ACC112 (cell line): Measurements from ENCODE around the gene EVA1C.
"Not testable (repeated sequence)": the region's sequence is repeated elsewhere in the genome, so short reads cannot be mapped to it uniquely, and the experiment has no call there.

Experiments used
- H2AFZ ChIP-seq: fragments of 200-600 bp; sonication (generic); one replicate; pipeline ENCODE4 v1.6.0; 2017; ENCODE audit warnings: antibody characterized with exemption, low read length; ENCODE audit not compliant: unreplicated experiment
- H3K27ac ChIP-seq: fragments of 200-600 bp; sonication (generic); 2 replicates; pipeline ENCODE4 v1.5.1; 2014; ENCODE audit warnings: low read depth, mild to moderate bottlenecking, antibody characterized with exemption, low read length, moderate library complexity
- H3K27me3 ChIP-seq: fragments of 200-600 bp; sonication (generic); 2 replicates; pipeline ENCODE4 v1.6.1; 2014; ENCODE audit warnings: mild to moderate bottlenecking, antibody characterized with exemption, low read length, moderate library complexity, mixed read lengths; ENCODE audit not compliant: insufficient read depth
- H3K36me3 ChIP-seq: fragments of 200-600 bp; sonication (generic); 2 replicates; pipeline ENCODE4 v1.6.1; 2016; ENCODE audit warnings: mild to moderate bottlenecking, antibody characterized with exemption, low read length, moderate library complexity, mixed read lengths; ENCODE audit not compliant: insufficient read depth
- H3K4me1 ChIP-seq: fragments of 200-600 bp; sonication (generic); one replicate; pipeline ENCODE4 v1.6.1; 2016; ENCODE audit warnings: low read length, mixed read lengths; ENCODE audit not compliant: insufficient read depth, unreplicated experiment, control insufficient read depth
- H3K4me3 ChIP-seq: fragments of 200-600 bp; sonication (generic); 2 replicates; pipeline ENCODE4 v1.5.1; 2014; ENCODE audit warnings: mild to moderate bottlenecking, low read depth, low read length
- H3K79me2 ChIP-seq: fragments of 200-600 bp; sonication (generic); one replicate; pipeline ENCODE4 v1.6.0; 2016; ENCODE audit warnings: low read length; ENCODE audit not compliant: control insufficient read depth, unreplicated experiment, insufficient read depth

EVA1C gene

DNA sequence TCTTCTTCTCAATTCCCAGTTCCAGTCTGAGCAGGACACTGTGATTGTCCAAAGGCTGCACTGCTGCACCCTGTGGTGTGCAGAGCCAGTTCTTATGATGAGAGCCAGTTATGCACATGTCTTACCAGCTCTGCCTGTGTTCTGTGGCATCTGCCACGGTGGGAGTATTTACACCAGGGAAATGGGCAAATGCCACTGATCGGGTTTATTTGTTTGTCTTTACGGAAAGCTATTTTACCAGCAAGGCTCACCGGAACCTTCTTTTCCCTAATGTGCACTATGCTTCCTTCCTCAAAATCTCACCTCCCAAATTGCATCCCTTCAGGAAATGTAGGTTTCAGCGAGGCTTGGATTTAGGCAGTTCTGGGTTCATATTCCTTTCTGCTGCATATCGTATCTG lies 49.0 kb downstream of the EVA1C start:
- Histone ChIP-seq H3K27ac (0 out of 2 replicates have a peak overlapping the region, but pooled peaks have one; percentile 0), H2AFZ (no peak overlapping the region), H3K36me3 (peaks cover 15% of the 10 kb centered on the region), H3K4me1 (peaks cover 50% of the 10 kb centered on the region), H3K4me3 (no peak overlapping the region), H3K79me2 (peaks cover 19% of the 10 kb centered on the region), H3K27me3 (no peaks in the 10 kb centered on the region)

DNA sequence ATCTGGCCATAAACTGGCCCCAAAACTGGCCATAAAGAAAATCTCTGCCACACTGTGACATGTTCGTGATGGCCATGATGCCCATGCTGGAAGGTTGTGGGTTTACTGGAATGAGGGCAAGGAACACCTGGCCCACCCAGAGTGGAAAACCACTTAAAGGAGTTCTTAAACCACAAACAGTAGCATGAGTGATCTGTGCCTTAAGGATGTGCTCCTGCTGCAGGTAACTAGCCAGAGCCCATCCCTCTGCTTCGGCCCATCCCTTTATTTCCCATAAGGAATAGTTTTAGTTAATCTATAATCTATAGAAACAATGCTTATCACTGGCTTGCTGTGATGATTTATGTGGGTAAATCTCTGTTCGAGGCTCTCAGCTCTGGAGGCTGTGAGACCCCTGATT lies 50.1 kb downstream of the EVA1C start:
- Histone ChIP-seq H3K27ac (peak overlapping the region; percentile 100), H3K36me3 (peaks cover 15% of the 10 kb centered on the region), H3K4me1 (peaks cover 39% of the 10 kb centered on the region)
- H3K79me2 ChIP-seq, H2AFZ ChIP-seq, H3K4me3 ChIP-seq, H3K27me3 ChIP-seq: not testable (repeated sequence)

DNA sequence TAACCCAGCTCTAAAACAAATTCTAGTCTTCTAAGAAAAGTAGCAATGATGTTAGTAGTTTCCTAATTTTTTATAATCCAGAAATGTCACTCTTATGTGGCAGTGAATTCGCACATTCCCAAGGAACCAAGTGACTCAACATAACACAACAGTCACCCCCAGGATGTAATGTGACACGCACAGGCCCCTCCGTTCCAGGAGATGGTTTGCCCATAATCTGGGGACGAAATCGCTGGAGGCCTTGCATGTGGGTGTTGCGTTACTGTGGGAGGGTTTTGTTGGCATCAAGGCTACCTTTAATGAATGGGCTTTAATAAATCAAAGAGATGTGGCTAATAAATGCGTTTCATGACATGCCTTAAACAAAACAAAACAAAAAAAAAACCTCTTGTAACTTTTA lies 50.9 kb downstream of the EVA1C start:
- peak overlapping the region; percentile 100 for H3K27ac ChIP-seq
- peaks cover 3% of the 10 kb centered on the region for H3K79me2 ChIP-seq
- no peak overlapping the region for H3K4me3 ChIP-seq
- H3K27me3 ChIP-seq, result no peaks in the 10 kb centered on the region
- H2AFZ ChIP-seq, result no peak overlapping the region
- peaks cover 33% of the 10 kb centered on the region for H3K4me1 ChIP-seq
- peaks cover 15% of the 10 kb centered on the region for H3K36me3 ChIP-seq

DNA sequence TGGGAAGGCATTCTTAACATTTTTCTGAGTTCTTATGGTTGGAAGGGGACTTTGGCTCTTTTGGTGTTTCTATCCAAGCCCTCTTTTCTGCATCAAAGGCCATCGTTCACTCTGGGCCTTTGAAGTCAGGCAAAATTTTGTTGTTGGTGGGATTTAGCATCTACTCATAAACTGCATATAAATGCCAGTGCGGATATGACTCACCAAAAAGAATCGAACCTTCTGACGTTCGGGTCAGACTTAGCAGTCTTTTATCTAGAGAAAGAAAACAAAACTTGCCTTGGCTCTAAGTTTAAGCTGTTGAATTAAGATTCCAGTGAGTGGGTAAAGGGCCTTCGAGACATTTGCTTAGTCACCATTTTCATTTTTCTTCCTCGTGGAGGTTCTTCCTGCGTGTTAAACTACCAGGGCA lies 51.4 kb downstream of the EVA1C start:
- peaks cover 33% of the 10 kb centered on the region for H3K4me1 ChIP-seq
- H2AFZ ChIP-seq, result peak overlapping the region; percentile 74
- H3K79me2 ChIP-seq, result peaks cover 3% of the 10 kb centered on the region
- no peaks in the 10 kb centered on the region for H3K27me3 ChIP-seq
- H3K4me3 ChIP-seq, result peak overlapping the region; percentile 66
- H3K27ac ChIP-seq, result peak overlapping the region; percentile 100
- peaks cover 13% of the 10 kb centered on the region for H3K36me3 ChIP-seq

DNA sequence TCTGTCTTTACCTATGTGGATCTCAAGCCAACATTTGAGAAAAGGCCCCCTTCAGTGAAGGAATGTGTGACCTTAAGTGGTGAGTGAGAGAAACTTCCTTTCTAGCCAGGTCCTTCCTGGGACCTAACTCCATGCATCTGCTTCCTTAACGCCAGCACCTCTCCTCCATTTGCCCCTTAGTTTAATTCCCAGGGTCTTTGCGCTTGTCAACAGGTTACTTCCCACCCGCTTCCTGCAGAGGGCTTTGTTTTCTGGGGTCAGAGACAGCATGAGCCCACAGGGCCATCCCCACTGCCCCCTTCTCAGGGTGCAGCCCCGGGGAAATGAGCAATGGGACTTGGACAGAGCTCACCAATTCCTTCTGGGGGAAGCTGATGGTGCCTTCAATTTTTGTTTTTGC lies 54.8 kb downstream of the EVA1C start:
- Histone ChIP-seq H3K4me3 (no peak overlapping the region), H2AFZ (no peak overlapping the region), H3K4me1 (peaks cover 28% of the 10 kb centered on the region), H3K36me3 (peaks cover 3% of the 10 kb centered on the region; the same call in 1 of the 2 replicates), H3K27ac (no peak overlapping the region), H3K79me2 (no peaks in the 10 kb centered on the region), H3K27me3 (no peaks in the 10 kb centered on the region)

DNA sequence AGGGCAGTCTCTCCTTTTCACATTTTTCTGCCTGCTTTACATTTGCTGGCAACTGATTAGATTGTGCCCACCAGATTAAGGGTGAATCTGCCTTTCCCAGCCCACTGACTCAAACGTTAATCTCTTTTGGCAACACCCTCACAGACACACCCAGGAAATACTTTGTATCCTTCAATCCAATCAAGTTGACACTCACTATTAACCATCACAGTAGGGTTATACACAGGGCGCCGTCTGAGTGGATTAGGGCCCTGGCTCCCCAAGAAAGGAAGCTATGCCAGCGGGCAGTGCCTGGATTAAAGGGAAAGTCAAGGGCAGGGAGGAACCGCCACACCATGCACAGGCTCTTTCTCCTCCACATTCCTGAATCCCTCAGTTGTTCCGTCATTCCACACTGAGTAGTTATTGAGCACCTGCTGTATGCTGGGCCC lies 56.2 kb downstream of the EVA1C start:
- Histone ChIP-seq H3K27me3 (no peaks in the 10 kb centered on the region), H3K27ac (no peak overlapping the region), H3K4me1 (peaks cover 15% of the 10 kb centered on the region), H2AFZ (no peak overlapping the region), H3K36me3 (peaks cover 3% of the 10 kb centered on the region; the same call in 1 of the 2 replicates), H3K4me3 (no peak overlapping the region), H3K79me2 (no peaks in the 10 kb centered on the region)

DNA sequence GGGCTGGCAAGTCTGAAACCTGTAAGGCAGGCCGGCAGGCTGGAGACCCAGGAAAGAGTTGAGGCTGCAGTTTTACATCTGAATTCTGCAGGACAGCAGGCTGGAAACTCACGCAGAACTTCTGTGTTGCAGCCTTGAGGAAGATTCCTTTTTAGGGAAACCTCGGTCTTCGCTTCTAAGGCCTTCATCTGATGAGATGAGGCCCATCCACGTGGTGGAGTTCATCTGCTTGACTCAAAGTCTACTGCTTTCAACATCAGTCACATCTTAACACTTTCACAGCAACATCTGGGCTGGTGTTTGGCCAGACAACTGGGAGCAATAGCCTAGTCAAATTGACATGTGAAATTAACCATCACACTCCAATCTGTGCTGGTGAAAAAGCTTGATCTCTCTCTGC lies 57.1 kb downstream of the EVA1C start:
- Histone ChIP-seq H3K79me2 (no peaks in the 10 kb centered on the region), H3K27ac (no peak overlapping the region), H2AFZ (no peak overlapping the region), H3K36me3 (peaks cover 3% of the 10 kb centered on the region; the same call in 1 of the 2 replicates), H3K27me3 (no peaks in the 10 kb centered on the region), H3K4me1 (peaks cover 10% of the 10 kb centered on the region), H3K4me3 (no peak overlapping the region)

DNA sequence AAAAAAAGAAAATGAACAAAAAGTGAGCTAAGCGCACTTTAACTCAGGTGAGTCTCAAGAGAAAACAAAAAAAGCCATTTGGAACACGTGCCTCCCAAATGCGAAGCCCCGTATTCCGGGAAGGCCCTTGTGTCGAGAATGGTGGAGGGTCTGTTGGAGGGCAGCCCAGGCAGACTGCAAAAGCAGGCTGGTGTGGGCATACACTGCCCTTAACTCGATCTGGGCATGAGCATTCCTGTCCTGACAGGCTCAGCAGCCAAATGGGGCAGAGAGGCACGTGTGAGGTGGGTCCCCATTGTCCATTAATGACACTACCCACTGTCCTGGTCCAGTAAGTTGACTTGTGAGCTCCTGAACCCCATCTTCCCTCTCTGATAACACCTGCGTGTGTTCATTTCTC lies 57.7 kb downstream of the EVA1C start:
- Histone ChIP-seq H3K36me3 (peaks cover 3% of the 10 kb centered on the region; the same call in 1 of the 2 replicates), H3K27me3 (no peaks in the 10 kb centered on the region), H3K27ac (no peak overlapping the region), H3K79me2 (no peaks in the 10 kb centered on the region), H3K4me3 (no peak overlapping the region), H3K4me1 (peaks cover 10% of the 10 kb centered on the region), H2AFZ (no peak overlapping the region)

DNA sequence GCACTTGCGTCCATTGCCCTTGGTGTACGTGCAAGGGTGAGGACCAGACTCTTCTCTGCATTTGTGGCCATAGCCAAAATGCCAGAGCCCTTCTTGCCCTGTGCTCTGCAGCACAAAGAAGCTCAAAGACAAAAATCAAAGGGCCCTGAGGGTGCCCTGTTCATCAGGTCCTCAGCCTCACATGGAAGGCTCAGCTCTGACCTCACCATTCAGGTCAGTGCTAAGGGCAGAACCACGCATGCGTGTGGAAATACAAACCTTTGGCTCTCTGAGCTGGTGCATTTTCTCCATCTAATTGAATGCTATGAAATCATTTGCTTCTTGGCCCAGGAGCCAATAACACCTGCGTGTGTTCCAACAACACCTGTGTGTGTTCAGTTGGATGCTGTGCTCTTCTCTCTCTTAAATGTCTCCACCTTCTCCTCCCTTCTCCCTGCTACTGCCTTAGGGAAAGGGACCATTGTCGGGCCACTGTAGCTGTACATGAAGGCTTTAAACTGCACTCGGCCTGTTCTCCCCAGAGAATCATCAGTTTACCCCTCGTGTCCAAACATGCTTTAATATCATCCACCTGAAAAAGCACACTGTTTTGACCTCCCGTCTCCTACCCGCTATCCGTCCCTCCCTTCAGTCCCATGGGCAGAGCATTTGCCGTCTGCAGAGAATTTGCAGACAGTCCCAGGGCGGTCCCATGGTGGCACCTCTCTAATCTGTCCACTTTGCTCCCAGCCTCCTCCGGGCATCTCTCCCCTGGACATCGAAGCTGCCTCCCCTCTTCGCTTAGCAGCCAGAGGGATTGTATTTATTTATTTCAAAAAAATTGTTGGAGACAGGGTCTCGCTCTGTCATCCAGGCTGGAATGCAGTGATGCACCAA lies 60.6 kb downstream of the EVA1C start:
- Histone ChIP-seq H2AFZ (no peak overlapping the region), H3K4me1 (peaks cover 17% of the 10 kb centered on the region), H3K4me3 (no peak overlapping the region), H3K36me3 (no peaks in the 10 kb centered on the region), H3K79me2 (no peaks in the 10 kb centered on the region), H3K27me3 (no peaks in the 10 kb centered on the region), H3K27ac (no peak overlapping the region)

DNA sequence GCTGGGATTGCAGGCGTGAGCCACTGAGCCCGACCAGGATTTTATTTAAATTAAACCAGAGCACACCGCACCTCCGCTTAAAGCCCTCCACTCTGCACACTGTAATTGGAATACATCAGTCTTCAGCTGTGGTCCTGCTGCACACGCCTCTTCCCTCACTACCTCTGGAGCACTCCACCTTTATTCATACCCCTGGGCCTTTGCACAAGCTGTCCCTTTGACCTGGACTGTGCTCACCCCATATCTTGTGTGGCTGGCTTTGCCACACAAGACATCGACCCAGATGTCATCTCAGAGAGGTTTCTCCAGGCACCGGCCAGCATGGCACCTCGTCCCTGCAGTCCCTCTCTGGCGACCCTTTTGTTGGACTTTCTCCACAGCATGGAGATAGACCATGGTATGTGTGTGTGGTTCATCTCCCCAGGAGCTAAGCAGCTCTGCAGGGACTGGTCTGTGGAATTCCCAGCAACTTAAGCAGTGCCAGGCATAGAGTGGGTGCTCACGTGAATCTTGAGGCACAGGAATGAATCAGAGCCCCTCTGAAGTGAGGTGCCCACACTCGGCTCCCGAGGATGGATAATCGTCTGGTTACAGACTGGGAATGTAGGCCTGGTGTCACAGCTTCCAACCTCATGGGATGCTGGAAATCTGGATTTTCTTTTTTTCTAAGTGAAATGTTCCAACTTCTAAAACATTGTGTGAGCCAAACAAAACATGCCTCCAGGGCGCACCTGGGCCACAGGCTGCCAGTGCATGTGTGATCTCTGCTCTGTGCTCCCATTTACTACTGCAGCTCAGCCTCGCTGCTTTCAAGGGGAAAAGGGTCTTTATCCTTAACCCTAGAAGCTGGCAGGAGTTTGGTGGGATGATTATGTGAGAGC lies 61.9 kb downstream of the EVA1C start:
- no peaks in the 10 kb centered on the region for H3K36me3 ChIP-seq
- no peak overlapping the region for H3K4me3 ChIP-seq
- peaks cover 20% of the 10 kb centered on the region for H3K4me1 ChIP-seq
- no peak overlapping the region for H2AFZ ChIP-seq
- H3K27me3 ChIP-seq, result no peaks in the 10 kb centered on the region
- H3K27ac ChIP-seq, result peak overlapping the region; percentile 65
- H3K79me2 ChIP-seq, result no peaks in the 10 kb centered on the region
